Right lobe of liver (tissue), 6 donors: Measurements from ENCODE around the gene HMGN5. TPM values are rescaled to one million over a fixed set of nuclear protein-coding genes. Genes with fewer than 3 reads are reported as not detected.

ENCODE experiments used
- ATAC-seq, 4 donors: fragments of 200-7000 bp; cut with Tn5 transposase; one replicate each; pipeline ENCODE4 v1.9.1; 2020; ENCODE audit warnings: mild to moderate bottlenecking in 4 of 4, moderate library complexity in 4 of 4
- DNase-seq, 3 donors: peaks; one replicate each; pipeline ENCODE4 v3.0.0-alpha.2; 2020
- H3K27ac ChIP-seq, 3 donors: fragments of 200-600 bp; one replicate each; pipeline ENCODE4 v1.8.0; 2022
- H3K27me3 ChIP-seq, 2 donors: fragments of 200-600 bp; one replicate each; pipeline ENCODE4 v1.8.0; 2022
- H3K36me3 ChIP-seq, 4 donors: fragments of 200-600 bp; sonication (generic) in 1 of 4; one replicate each; pipeline versions ENCODE4 v1.5.1 to v1.8.0; 2017 to 2022; ENCODE audit warnings: control low read depth in 1 of 4
- H3K4me1 ChIP-seq, 4 donors: fragments of 200-600 bp; sonication (generic) in 1 of 4; one replicate each; pipeline versions ENCODE4 v1.5.1 to v1.8.0; 2017 to 2022; ENCODE audit warnings: control low read depth in 1 of 4
- H3K4me3 ChIP-seq, 3 donors: fragments of 200-600 bp; one replicate each; pipeline ENCODE4 v1.8.0; 2022
- H3K9me3 ChIP-seq, 4 donors: fragments of 200-600 bp; sonication (generic) in 1 of 4; one replicate each; pipeline versions ENCODE4 v1.5.1 to v1.8.0; 2017 to 2022; ENCODE audit warnings: control low read depth in 1 of 4
- POLR2A ChIP-seq: fragments of 450-650 bp; IDR thresholded peaks from one replicate; pipeline ENCODE4 v1.6.1; 2017; ENCODE audit warnings: antibody characterized with exemption, mild to moderate bottlenecking
- WGBS: methylation state at CpG from one replicate; pipeline ENCODE4 v1.1.6; 2018; ENCODE audit warnings: low coverage, low lambda C conversion rate; ENCODE audit not compliant: insufficient coverage; ENCODE audit errors: missing lambda C conversion rate; 5-methylcytosine and 5-hydroxymethylcytosine counted together
- intact Hi-C, 2 donors: fragments of 100-400 bp; cut with DNase I; formaldehyde crosslinking; loops; one replicate each; pipeline versions ENCODE4 v1.11.2 to v1.14.1; 2022
- total RNA-seq, 6 experiments: library from RNA; depleted of rRNA in 2 of 6; stranded (reverse); fragments of >200 nt in 2 of 6; fragmentation: NEBNext Ultra II Directional in 3 of 6; extraction: Animal tissue kit (Norgen Biotek cat#: 25700) in 3 of 6; gene quantifications; one replicate each; pipeline versions ENCODE4 v1.1.0 to v1.2.4, GENCODE V29; 2016 to 2023
- TF ChIP-seq, protein P1 (sequence below), 4 donors: fragments of 200-600 bp in 3 of 4; fragments of 450-650 bp in 1 of 4; IDR thresholded peaks; one replicate each; pipeline versions ENCODE4 v1.5.1 to v1.8.0; 2016 to 2022; ENCODE audit warnings: antibody characterized with exemption in 4 of 4, mild to moderate bottlenecking in 2 of 4
- donor health status: DM: no; HTN: yes; CAD: no.
- donor health status: DM: no; HTN: no; CAD: no.
- donor health status: DM: no; HTN: no; CAD: no.
- donor health status: DM: no; HTN: yes; CAD: no.
- donor health status: DM: no; HTN: yes; CAD: no.

The HMGN5 gene
- total RNA-seq, 6 experiments from 2014 or later = 1.9 to 5.5 (median 3.4) TPM

- Histone ChIP-seq H3K36me3 (no peaks in the 10 kb centered on the region), H3K4me1 (no peaks in the 10 kb centered on the region), H3K4me3 (no peak overlapping the region), H3K27ac (no peak overlapping the region), H3K27me3 (no peaks in the 10 kb centered on the region), H3K9me3 (no peaks in the 10 kb centered on the region)
- ATAC-seq (no peak), DNase-seq (no peak)
- TF ChIP-seq POLR2A = no peak
- TF ChIP-seq, protein P1, sequence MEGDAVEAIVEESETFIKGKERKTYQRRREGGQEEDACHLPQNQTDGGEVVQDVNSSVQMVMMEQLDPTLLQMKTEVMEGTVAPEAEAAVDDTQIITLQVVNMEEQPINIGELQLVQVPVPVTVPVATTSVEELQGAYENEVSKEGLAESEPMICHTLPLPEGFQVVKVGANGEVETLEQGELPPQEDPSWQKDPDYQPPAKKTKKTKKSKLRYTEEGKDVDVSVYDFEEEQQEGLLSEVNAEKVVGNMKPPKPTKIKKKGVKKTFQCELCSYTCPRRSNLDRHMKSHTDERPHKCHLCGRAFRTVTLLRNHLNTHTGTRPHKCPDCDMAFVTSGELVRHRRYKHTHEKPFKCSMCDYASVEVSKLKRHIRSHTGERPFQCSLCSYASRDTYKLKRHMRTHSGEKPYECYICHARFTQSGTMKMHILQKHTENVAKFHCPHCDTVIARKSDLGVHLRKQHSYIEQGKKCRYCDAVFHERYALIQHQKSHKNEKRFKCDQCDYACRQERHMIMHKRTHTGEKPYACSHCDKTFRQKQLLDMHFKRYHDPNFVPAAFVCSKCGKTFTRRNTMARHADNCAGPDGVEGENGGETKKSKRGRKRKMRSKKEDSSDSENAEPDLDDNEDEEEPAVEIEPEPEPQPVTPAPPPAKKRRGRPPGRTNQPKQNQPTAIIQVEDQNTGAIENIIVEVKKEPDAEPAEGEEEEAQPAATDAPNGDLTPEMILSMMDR (IDR thresholded peaks at IDR 0.05) = no peak
- WGBS = no CpG with 5 or more reads among the region's 1 CpG
- intact Hi-C loops = no loop called here
Measured at GRCh38 chrX:81237516-81237915, 35.8 kb upstream of the HMGN5 start.

DNA sequence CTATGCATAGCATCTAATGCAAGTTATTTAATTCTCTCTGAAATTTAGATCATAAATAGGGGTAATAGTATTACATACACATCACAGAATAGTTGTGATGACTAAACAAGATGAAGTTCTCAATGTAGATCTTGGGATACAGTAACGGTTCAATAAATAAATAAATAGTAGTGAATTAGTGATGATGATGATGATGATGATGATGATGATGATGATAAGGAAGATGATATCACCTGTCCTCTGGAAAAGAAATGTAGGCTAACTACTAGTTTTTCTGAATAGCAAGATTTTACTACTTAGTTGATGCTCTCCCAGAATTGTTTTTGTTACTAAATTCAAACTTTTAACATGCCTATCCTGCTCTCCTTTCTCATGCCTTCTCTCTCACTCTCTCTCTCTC, 30.5 kb upstream of the HMGN5 start:
- WGBS = 58% methylated on average over 1 of the region's 1 CpG

DNA sequence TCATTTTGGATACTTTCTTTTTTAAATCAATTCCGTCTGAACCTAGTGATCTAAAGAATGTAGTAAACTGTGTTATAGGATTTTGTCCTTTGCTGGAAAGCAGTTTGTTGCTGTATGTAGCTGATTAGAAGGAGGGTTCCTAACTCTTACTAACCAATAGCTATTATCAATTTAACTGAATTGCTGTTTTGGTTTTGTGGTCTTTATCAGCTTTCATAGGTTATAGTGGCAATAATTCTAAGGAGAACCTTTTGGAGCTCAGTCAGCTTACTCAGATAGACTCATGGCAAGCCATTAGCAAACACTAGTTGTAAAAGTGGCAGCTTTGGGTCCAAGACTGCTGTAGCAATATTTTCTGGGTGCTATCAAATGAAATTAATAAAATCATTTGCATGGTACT, 29.8 kb upstream of the HMGN5 start:
- intact Hi-C loops = no loop called here
- no peak overlapping the region for H3K4me3 ChIP-seq
- DNase-seq (no peak), ATAC-seq (no peak)
- H3K4me1 ChIP-seq = no peaks in the 10 kb centered on the region
- WGBS = 50% methylated on average over 1 of the region's 1 CpG
- H3K9me3 ChIP-seq = no peaks in the 10 kb centered on the region
- no peaks in the 10 kb centered on the region for H3K27me3 ChIP-seq
- no peaks in the 10 kb centered on the region for H3K36me3 ChIP-seq
- no peak for TF ChIP-seq POLR2A
- TF ChIP-seq, protein P1 (IDR thresholded peaks at IDR 0.05) = no peak
- H3K27ac ChIP-seq = no peak overlapping the region

More for the DNA sequence above, 30.5 kb upstream of the HMGN5 start:
- TF ChIP-seq, protein P1 (IDR thresholded peaks at IDR 0.05) = no peak
- no peak for TF ChIP-seq POLR2A
- ATAC-seq (no peak), DNase-seq (no peak)
- no peaks in the 10 kb centered on the region for H3K27me3 ChIP-seq
- H3K4me3 ChIP-seq = no peak overlapping the region
- H3K36me3 ChIP-seq = no peaks in the 10 kb centered on the region
- no peaks in the 10 kb centered on the region for H3K9me3 ChIP-seq
- no peaks in the 10 kb centered on the region for H3K4me1 ChIP-seq
- H3K27ac ChIP-seq = no peak overlapping the region
- intact Hi-C loops = no loop called here

DNA sequence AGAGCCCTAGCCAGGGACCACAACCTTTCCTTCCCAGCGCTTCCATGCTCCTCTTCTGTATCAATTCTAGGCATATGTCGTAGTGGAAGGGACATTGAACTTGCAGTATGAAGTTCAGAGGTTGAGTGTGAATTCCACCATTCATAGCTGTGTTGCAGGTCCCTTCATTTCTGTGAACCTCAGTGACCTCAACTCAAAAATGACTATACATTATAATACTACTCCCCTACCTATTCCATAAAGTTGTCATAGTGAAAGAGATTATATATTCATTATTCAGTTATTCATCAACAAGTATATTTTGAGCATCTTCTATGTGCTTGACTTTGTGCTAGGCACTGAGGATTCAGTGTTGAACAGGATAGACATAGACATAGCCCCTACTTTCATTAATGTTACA, 28.2 kb upstream of the HMGN5 start:
- no peak for TF ChIP-seq POLR2A
- TF ChIP-seq, protein P1 (IDR thresholded peaks at IDR 0.05) = no peak
- ATAC-seq (no peak), DNase-seq (no peak)
- H3K36me3 ChIP-seq = no peaks in the 10 kb centered on the region
- intact Hi-C loops = no loop called here
- no peaks in the 10 kb centered on the region for H3K9me3 ChIP-seq
- 29% methylated on average over 1 of the region's 2 CpGs for WGBS
- H3K4me1 ChIP-seq = no peaks in the 10 kb centered on the region
- H3K27me3 ChIP-seq = no peaks in the 10 kb centered on the region
- H3K4me3 ChIP-seq = no peak overlapping the region
- H3K27ac ChIP-seq = no peak overlapping the region

DNA sequence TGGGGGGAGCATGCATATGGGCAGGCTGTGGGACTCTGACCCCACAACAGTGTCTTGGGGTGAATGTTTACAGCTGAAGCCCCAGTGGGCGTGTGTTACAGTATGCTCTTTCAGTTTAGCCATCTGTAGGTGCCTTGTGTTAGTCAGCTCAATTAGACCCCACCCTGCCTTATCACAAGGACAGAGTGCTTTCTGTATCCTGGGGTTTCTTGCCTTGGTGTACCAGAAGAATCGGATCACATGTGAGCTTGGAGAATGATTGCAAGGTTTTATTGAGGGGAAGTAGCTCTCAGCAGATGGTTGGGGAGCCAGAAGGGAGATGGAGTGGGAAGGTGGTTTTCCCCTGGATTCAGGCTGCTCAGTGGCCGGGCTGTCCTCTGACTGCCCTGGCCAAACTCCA, 27.5 kb upstream of the HMGN5 start:
- Histone ChIP-seq H3K4me3 (no peak overlapping the region), H3K36me3 (no peaks in the 10 kb centered on the region), H3K4me1 (no peaks in the 10 kb centered on the region), H3K27me3 (no peaks in the 10 kb centered on the region), H3K9me3 (no peaks in the 10 kb centered on the region), H3K27ac (no peak overlapping the region)
- intact Hi-C loops = no loop called here
- ATAC-seq = peak in 1 of 4 donors; percentile 30
- 60% methylated on average over 1 of the region's 3 CpGs for WGBS
- TF ChIP-seq, protein P1 (IDR thresholded peaks at IDR 0.05) = no peak
- TF ChIP-seq POLR2A = no peak
- DNase-seq = no peak
